LNCaP clone FGC (cell line): ENCODE results near the gene KCNQ1.

Source experiments
- DNase-seq: peaks from one replicate; pipeline ENCODE4 v3.0.0-alpha.2; 2011; ENCODE audit warnings: low read depth
- H3K4me3 ChIP-seq: 2 replicates; pipeline ENCODE4 v1.5.1; 2011; ENCODE audit warnings: mild to moderate bottlenecking, low read depth, low read length, control low read depth
- CTCF ChIP-seq: IDR thresholded peaks from 2 replicates; pipeline ENCODE4 v1.5.1; 2012; ENCODE audit warnings: mild to moderate bottlenecking; ENCODE audit not compliant: control insufficient read depth, insufficient read depth; ENCODE audit errors: extremely low read depth

Gene KCNQ1

GRCh38 chr11:2748061-2748813, 303.4 kb downstream of the KCNQ1 start:
- TF ChIP-seq CTCF, result no peak
- no peak for DNase-seq
- H3K4me3 ChIP-seq, result no peak overlapping the region

- no peak for TF ChIP-seq CTCF
- H3K4me3 ChIP-seq, result no peak overlapping the region
- no peak for DNase-seq
Observed at GRCh38 chr11:2748814-2749554, 304.2 kb downstream of the KCNQ1 start.

- TF ChIP-seq CTCF, result no peak
- DNase-seq, result no peak
- no peak overlapping the region for H3K4me3 ChIP-seq
Observed at GRCh38 chr11:2750101-2750681, 305.4 kb downstream of the KCNQ1 start.

- DNase-seq, result no peak
- no peak for TF ChIP-seq CTCF
- H3K4me3 ChIP-seq, result no peak overlapping the region
Observed at GRCh38 chr11:2750682-2751522, 306.1 kb downstream of the KCNQ1 start.

- no peak overlapping the region for H3K4me3 ChIP-seq
- no peak for TF ChIP-seq CTCF
- no peak for DNase-seq
Observed at GRCh38 chr11:2751523-2752203, 306.9 kb downstream of the KCNQ1 start.

- H3K4me3 ChIP-seq, result no peak overlapping the region
- TF ChIP-seq CTCF, result no peak
- no peak for DNase-seq
Observed at GRCh38 chr11:2752204-2752770, 307.5 kb downstream of the KCNQ1 start.
